HepG2 (cell line): ENCODE measurements around the gene COX6B1. TPM values are rescaled to one million over a fixed set of nuclear protein-coding genes. Genes with fewer than 3 reads are reported as not detected.

Source experiments
- ATF5 ChIP-seq: sonication (generic); formaldehyde crosslinking; IDR thresholded peaks from 2 replicates; pipeline ENCODE4 v1.4.0; 2020; ENCODE audit warnings: mild to moderate bottlenecking, low read depth, missing genetic modification reagents
- CENPT ChIP-seq: sonication (generic); formaldehyde crosslinking; IDR thresholded peaks from 2 replicates; pipeline ENCODE4 v1.8.0; 2022; ENCODE audit warnings: low read depth, mild to moderate bottlenecking, moderate library complexity, missing genetic modification reagents
- CERS6 ChIP-seq: sonication (generic); formaldehyde crosslinking; IDR thresholded peaks from 2 replicates; pipeline ENCODE4 v1.5.0; 2020; ENCODE audit warnings: missing genetic modification reagents
- CHCHD3 ChIP-seq: sonication (generic); formaldehyde crosslinking; IDR thresholded peaks from 2 replicates; pipeline ENCODE4 v1.8.0; 2022; ENCODE audit warnings: mild to moderate bottlenecking, missing genetic modification reagents, moderate library complexity
- DMTF1 ChIP-seq: sonication (generic); formaldehyde crosslinking; IDR thresholded peaks from 2 replicates; pipeline ENCODE4 v1.4.0; 2020; ENCODE audit warnings: mild to moderate bottlenecking, missing genetic modification reagents
- GABPA ChIP-seq, 2 experiments: IDR thresholded peaks; 2 replicates each; pipeline ENCODE4 v1.6.1; 2011 to 2016; ENCODE audit warnings: low read depth in 2 of 2, low read length in 1 of 2, missing biosample characterization in 1 of 2, missing genetic modification characterization in 1 of 2
- MAFG ChIP-seq: sonication (generic); formaldehyde crosslinking; IDR thresholded peaks from 2 replicates; pipeline ENCODE4 v1.5.1; 2020; ENCODE audit warnings: mild to moderate bottlenecking, missing genetic modification reagents
- ONECUT2 ChIP-seq: sonication (generic); formaldehyde crosslinking; IDR thresholded peaks from 2 replicates; pipeline ENCODE4 v1.4.0; 2020; ENCODE audit warnings: missing genetic modification reagents
- PBX3 ChIP-seq: sonication (generic); formaldehyde crosslinking; IDR thresholded peaks from 2 replicates; pipeline ENCODE4 v1.8.1; 2023; ENCODE audit warnings: missing genetic modification reagents, inconsistent platforms, borderline replicate concordance
- POLR2AphosphoS2 ChIP-seq: IDR thresholded peaks from 2 replicates; pipeline ENCODE4 v1.6.1; 2011; ENCODE audit warnings: low read depth, low read length, improper control_type of control experiment
- SSRP1 ChIP-seq: IDR thresholded peaks from 2 replicates; pipeline ENCODE4 v1.6.1; 2016; ENCODE audit warnings: control low read depth
- STAT6 ChIP-seq: sonication (generic); formaldehyde crosslinking; IDR thresholded peaks from 2 replicates; pipeline ENCODE4 v1.4.0; 2020; ENCODE audit warnings: missing genetic modification reagents, mild to moderate bottlenecking, borderline replicate concordance
- THAP8 ChIP-seq: sonication (generic); formaldehyde crosslinking; IDR thresholded peaks from 2 replicates; pipeline ENCODE4 v1.5.1; 2020; ENCODE audit warnings: missing genetic modification reagents, mild to moderate bottlenecking, borderline replicate concordance
- TMF1 ChIP-seq: sonication (generic); formaldehyde crosslinking; IDR thresholded peaks from 2 replicates; pipeline ENCODE4 v1.8.1; 2022; ENCODE audit warnings: low read depth, missing genetic modification reagents
- ZBTB21 ChIP-seq: sonication (generic); formaldehyde crosslinking; IDR thresholded peaks from 2 replicates; pipeline ENCODE4 v1.4.0; 2020; ENCODE audit warnings: missing genetic modification reagents
- ZNF138 ChIP-seq: sonication (generic); formaldehyde crosslinking; IDR thresholded peaks from 2 replicates; pipeline ENCODE4 v1.5.0; 2020; ENCODE audit warnings: mild to moderate bottlenecking, low read depth, missing genetic modification reagents
- ZNF703 ChIP-seq: sonication (generic); formaldehyde crosslinking; IDR thresholded peaks from 2 replicates; pipeline ENCODE4 v1.5.1; 2020; ENCODE audit warnings: missing genetic modification reagents, mild to moderate bottlenecking, moderate library complexity, borderline replicate concordance
- ZNF773 ChIP-seq: sonication (generic); formaldehyde crosslinking; IDR thresholded peaks from 2 replicates; pipeline ENCODE4 v1.4.0; 2020; ENCODE audit warnings: missing genetic modification reagents, borderline replicate concordance
- ZNF781 ChIP-seq: sonication (generic); formaldehyde crosslinking; IDR thresholded peaks from 2 replicates; pipeline ENCODE4 v1.5.1; 2020; ENCODE audit warnings: borderline replicate concordance, mild to moderate bottlenecking, missing genetic modification reagents; ENCODE audit errors: not compliant biosample characterization
- ZSCAN25 ChIP-seq: sonication (generic); formaldehyde crosslinking; IDR thresholded peaks from 2 replicates; pipeline ENCODE4 v1.8.0; 2022; ENCODE audit warnings: mild to moderate bottlenecking, missing genetic modification reagents
- polyA plus RNA-seq, 8 experiments: library from polyadenylated mRNA; depleted of rRNA in 3 of 8; stranded (reverse) in 7 of 8; unstranded in 1 of 8; fragments of >200 nt; fragmentation: Illumina TruSeq in 4 of 8; extraction: Trizol in 4 of 8; gene quantifications; 2 replicates each; pipeline versions ENCODE4 v1.2.1 to v1.2.3, GENCODE V29; 2011 to 2016; ENCODE audit warnings: low read depth in 4 of 8, missing spikeins in 1 of 8, mixed read lengths in 1 of 8; ENCODE audit not compliant: insufficient read depth in 1 of 8
- total RNA-seq, 5 experiments: library from RNA; depleted of rRNA; stranded (reverse); fragments of >200 nt; fragmentation: Illumina TruSeq; extraction: Trizol; gene quantifications; 2 replicates each; pipeline ENCODE4 v1.2.3, GENCODE V29; 2016; ENCODE audit warnings: low read depth in 1 of 5

The COX6B1 gene
- total and polyA plus RNA-seq, 2 of the 13 experiments (the other 11 are each of a cell fraction or from before 2014, with no cell fraction given), result 481 to 487 TPM

- TF ChIP-seq PBX3 (CRISPR knock-in tag) (0 out of 2 replicates have a peak, but pooled peaks have one; percentile 33), SSRP1 (CRISPR knock-in tag) (no peak), POLR2AphosphoS2 (no peak), ZNF773 (CRISPR knock-in tag) (no peak), ATF5 (CRISPR knock-in tag) (no peak), DMTF1 (CRISPR knock-in tag) (no peak), CENPT (CRISPR knock-in tag) (no peak), ONECUT2 (CRISPR knock-in tag) (no peak), CERS6 (CRISPR knock-in tag) (no peak), THAP8 (CRISPR knock-in tag) (no peak), ZBTB21 (CRISPR knock-in tag) (peak; percentile 97), ZNF138 (CRISPR knock-in tag) (no peak), MAFG (CRISPR knock-in tag) (no peak), GABPA (IDR thresholded peaks at IDR 0.05; ENCODE audit: low read depth, low read length) (peak; percentile 28; the same call in 1 of the 2 replicates), GABPA (CRISPR knock-in tag; IDR thresholded peaks at IDR 0.05; ENCODE audit: low read depth) (peak; percentile 79), STAT6 (CRISPR knock-in tag) (no peak), ZSCAN25 (CRISPR knock-in tag) (no peak), ZNF781 (CRISPR knock-in tag) (peak; percentile 32), CHCHD3 (CRISPR knock-in tag) (no peak), TMF1 (no peak), ZNF703 (CRISPR knock-in tag) (0 out of 2 replicates have a peak, but pooled peaks have one; percentile 24)
Measured at GRCh38 chr19:35628565-35629331, 19.4 kb upstream of the COX6B1 start, which contains the start of gene RBM42 (continued).
